ENCODE data around the gene EBNA1BP2. TPM values are rescaled to one million over a fixed set of nuclear protein-coding genes. Genes with fewer than 3 reads are reported as not detected.

Gene EBNA1BP2
- total and polyA plus RNA-seq, 10 of the 15 experiments (the other 5 are each of a cell fraction or from before 2014, with no cell fraction given) = 57.5 to 275 (median 133) TPM

- Histone ChIP-seq H3K36me3 (ENCODE audit: control insufficient read depth in 2 of 2, insufficient read depth in 2 of 2, low read length in 1 of 2) (peaks cover 0 to 8% of the 10 kb centered on the region in 2 experiments; a peak in 2 of 4 replicates), H3K9me3 (replicated peaks; ENCODE audit: control insufficient read depth, insufficient read depth, low read length) (no peaks in the 10 kb centered on the region), H2AFZ (ENCODE audit: control insufficient read depth, low read depth, low read length) (no peak overlapping the region), H3K4me1 (ENCODE audit: control insufficient read depth, insufficient read depth, low read length) (peaks cover 5% of the 10 kb centered on the region; the same call in 1 of the 2 replicates), H4K20me1 (ENCODE audit: control insufficient read depth, insufficient read depth) (no peaks in the 10 kb centered on the region), H3K27ac (ENCODE audit: control insufficient read depth, insufficient read depth) (no peak overlapping the region), H3K4me2 (ENCODE audit: control insufficient read depth, insufficient read depth) (no peak overlapping the region), H3K9ac (ENCODE audit: control insufficient read depth, insufficient read depth, low read length) (no peak overlapping the region), H3K4me3 (no peak overlapping the region), H3K79me2 (ENCODE audit: control insufficient read depth, insufficient read depth, low read length) (peaks cover 22% of the 10 kb centered on the region), H3K27me3 (replicated peaks in 1 of 2; ENCODE audit: control insufficient read depth in 2 of 2, insufficient read depth in 2 of 2, low read length in 1 of 2) (no peaks in the 10 kb centered on the region; a peak in 1 of 4 replicates)
- ChIA-PET POLR2A (interaction anchor here (0.5 to 1.1 kb wide), 2 partner anchors 62 to 258 kb away, joined by 3 to 8 read pairs; no protein-coding TSS in a partner anchor), RAD21 (ENCODE audit: unreplicated experiment) (interaction anchor here (0.6 kb wide), 1 partner anchor 830 kb away, joined by 3 read pairs; no protein-coding TSS in a partner anchor), SMC1A (ENCODE audit: uncharacterized antibody, unreplicated experiment) (interaction anchor here (1.2 kb wide), 1 partner anchor 44 kb away, joined by 3 read pairs; no protein-coding TSS in a partner anchor), CTCF (interaction anchor here (1.3 kb wide), 1 partner anchor 52 kb away, joined by 3 read pairs; no protein-coding TSS in a partner anchor)
- TF ChIP-seq ZNF384 (IDR thresholded peaks at IDR 0.05; ENCODE audit: borderline replicate concordance, low read depth, low read length) (no peak), TCF12 (IDR thresholded peaks at IDR 0.05; ENCODE audit: low read depth, low read length) (no peak), NBN (IDR thresholded peaks at IDR 0.05) (no peak), TARDBP (IDR thresholded peaks at IDR 0.05; ENCODE audit: borderline replicate concordance) (no peak), PAX5 (IDR thresholded peaks at IDR 0.05; ENCODE audit: borderline replicate concordance, low read depth, low read length) (no peak), RAD21 (IDR thresholded peaks at IDR 0.05; ENCODE audit: insufficient read depth, low read depth, low read length) (no peak), SREBF1 (IDR thresholded peaks at IDR 0.05; ENCODE audit: low read length) (no peak), HSF1 (IDR thresholded peaks at IDR 0.05; ENCODE audit: low read depth, low read length) (no peak), WRNIP1 (IDR thresholded peaks at IDR 0.05; ENCODE audit: borderline replicate concordance, low read depth, low read length) (no peak), IKZF1 (conservative IDR thresholded peaks at IDR 0.05) (no peak)
- DNase-seq (ENCODE audit: low read depth, low spot score) (no peak), ATAC-seq (no peak), FAIRE-seq (no peak)
- no TSS peak for BruUV-seq (replicated peaks)
- in situ Hi-C loops (cut with MboI) = no loop called here
- 41% methylated on average over 2 of the region's 2 CpGs for WGBS (ENCODE audit: insufficient coverage, insufficient replicate concordance, low lambda C conversion rate, missing lambda C conversion rate)
- intact Hi-C loops (cut with micrococcal nuclease; ENCODE audit: unreplicated experiment) = no loop called here
Observed at GRCh38 chr1:43174873-43175272, 2.8 kb upstream of the EBNA1BP2 start.
